Peyer's patch (tissue), 4 donors: ENCODE measurements around the gene PTBP1. TPM values are rescaled to one million over a fixed set of nuclear protein-coding genes. Genes with fewer than 3 reads are reported as not detected.

Experiments used
- DNase-seq, 3 donors: peaks; one replicate each; pipeline ENCODE4 v3.0.0-alpha.2; 2017 to 2019
- H3K27ac ChIP-seq, 4 donors: fragments of 200-600 bp; sonication (generic); one replicate each; pipeline ENCODE4 v1.5.1; 2016 to 2019
- H3K27me3 ChIP-seq, 2 donors: fragments of 200-600 bp; sonication (generic); one replicate each; pipeline ENCODE4 v1.5.1; 2019
- H3K36me3 ChIP-seq, 3 donors: fragments of 200-600 bp; sonication (generic); one replicate each; pipeline ENCODE4 v1.5.1; 2016 to 2019
- H3K4me1 ChIP-seq, 4 donors: fragments of 200-600 bp; sonication (generic); one replicate each; pipeline ENCODE4 v1.5.1; 2016 to 2019
- H3K4me3 ChIP-seq, 4 donors: fragments of 200-600 bp; sonication (generic); 1 replicate in 3 of 4; 2 replicates in 1 of 4; pipeline ENCODE4 v1.5.1; 2016 to 2019; ENCODE audit warnings: mild to moderate bottlenecking in 1 of 4
- H3K9me3 ChIP-seq, 4 donors: fragments of 200-600 bp; sonication (generic); one replicate each; pipeline ENCODE4 v1.5.1; 2016 to 2019; ENCODE audit warnings: mild to moderate bottlenecking in 1 of 4
- CTCF ChIP-seq, 6 experiments: fragments of 450-650 bp in 4 of 6; fragments of 200-600 bp in 2 of 6; sonication (generic) in 1 of 6; IDR thresholded peaks; one replicate each; pipeline ENCODE4 v1.5.1; 2017 to 2019; ENCODE audit warnings: antibody characterized with exemption in 6 of 6, mild to moderate bottlenecking in 3 of 6, moderate library complexity in 1 of 6
- POLR2A ChIP-seq, 2 donors: fragments of 450-650 bp; IDR thresholded peaks; one replicate each; pipeline ENCODE4 v1.5.1; 2017; ENCODE audit warnings: antibody characterized with exemption in 2 of 2, mild to moderate bottlenecking in 2 of 2, moderate library complexity in 2 of 2
- total RNA-seq, 4 donors: library from RNA; depleted of rRNA; stranded (reverse); fragments of >200 nt; gene quantifications; one replicate each; pipeline ENCODE4 v1.1.0, GENCODE V29; 2016

PTBP1 gene
- total RNA-seq, 4 donors from 2014 or later = 173 to 436 (median 229) TPM

DNA sequence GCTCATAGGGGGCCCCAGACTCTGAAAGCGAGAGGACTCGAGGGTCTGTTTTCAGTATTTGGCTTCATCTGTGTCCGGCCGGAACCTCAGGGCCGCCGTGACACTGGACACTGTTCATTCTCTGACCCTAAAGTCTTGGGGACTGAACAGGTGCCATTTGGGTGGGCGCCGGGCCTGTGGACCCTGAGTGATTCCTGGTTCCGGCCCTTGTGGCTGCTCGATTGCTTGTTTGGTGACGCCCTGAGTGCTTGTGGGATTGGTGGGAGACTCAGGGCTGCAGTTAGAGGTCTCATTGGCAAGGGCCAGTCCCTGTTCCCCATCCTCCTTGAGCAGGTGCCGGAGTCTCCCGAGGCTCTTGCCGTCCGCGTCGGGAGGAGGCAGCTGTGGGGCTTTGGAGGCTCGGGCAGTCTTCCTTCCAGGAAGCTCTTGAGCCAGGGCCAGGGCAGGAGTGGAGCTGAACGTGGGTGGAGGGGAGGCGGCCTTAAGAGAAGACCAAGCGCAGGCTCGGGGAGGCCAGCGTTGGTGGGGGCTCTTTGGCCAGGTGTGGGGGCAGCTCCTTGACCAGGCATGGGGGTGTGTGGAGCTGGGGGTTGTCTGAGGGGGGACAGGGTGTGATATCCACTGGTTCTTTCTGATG lies 4.7 kb downstream of the PTBP1 start:
- Histone ChIP-seq H3K4me3 (peak overlapping the region in 3 of 4 donors; percentile 17 to 86 (median 18)), H3K9me3 (peaks cover 0 to 3% (median 0%) of the 10 kb centered on the region in 4 donors), H3K27ac (peak overlapping the region in 3 of 4 donors; percentile 33 to 57 (median 56)), H3K36me3 (peaks cover 3 to 65% (median 7%) of the 10 kb centered on the region in 3 donors), H3K27me3 (no peaks in the 10 kb centered on the region), H3K4me1 (peaks cover 10 to 52% (median 40%) of the 10 kb centered on the region in 4 donors)
- no peak for DNase-seq
- TF ChIP-seq POLR2A (IDR thresholded peaks at IDR 0.05) = no peak
- no peak for TF ChIP-seq CTCF (IDR thresholded peaks at IDR 0.05)

DNA sequence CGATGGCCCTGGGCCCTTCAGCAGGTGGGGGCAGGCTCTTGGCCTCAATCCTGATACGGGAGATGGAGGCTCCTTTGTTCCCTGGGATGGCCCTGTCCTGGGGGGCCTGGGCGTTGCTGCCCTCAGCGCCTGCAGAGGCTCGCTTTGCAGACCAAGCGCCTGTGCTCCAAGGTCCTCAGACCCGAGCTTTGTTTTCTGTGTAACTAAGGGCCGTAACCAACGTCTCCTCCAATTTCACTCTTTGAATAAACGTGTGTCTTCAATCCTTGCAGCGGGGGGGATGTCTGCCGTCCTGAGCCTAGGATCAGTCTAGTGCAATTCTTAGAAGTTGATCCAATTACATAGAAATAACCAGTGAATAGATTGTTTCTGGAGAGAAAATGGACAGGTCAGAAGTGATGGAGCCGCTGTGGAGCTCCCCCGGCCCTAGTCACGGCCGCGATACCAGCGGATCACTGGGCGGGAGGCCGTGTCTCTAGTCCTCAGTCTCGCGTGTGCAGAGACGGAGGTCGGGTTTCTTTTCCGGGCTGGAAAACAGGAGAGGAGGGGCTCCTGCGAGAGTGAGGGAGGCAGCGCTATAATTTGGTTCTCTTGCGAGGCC lies 5.3 kb downstream of the PTBP1 start:
- Histone ChIP-seq H3K27ac (peak overlapping the region in 2 of 4 donors; percentile 8 to 33), H3K4me3 (peak overlapping the region in 1 of 4 donors; percentile 17), H3K4me1 (peaks cover 10 to 52% (median 40%) of the 10 kb centered on the region in 4 donors), H3K9me3 (peaks cover 0 to under 1% (median 0%) of the 10 kb centered on the region in 4 donors), H3K36me3 (peaks cover 3 to 72% (median 7%) of the 10 kb centered on the region in 3 donors), H3K27me3 (no peaks in the 10 kb centered on the region)
- DNase-seq = no peak
- TF ChIP-seq POLR2A (IDR thresholded peaks at IDR 0.05) = no peak
- TF ChIP-seq CTCF (IDR thresholded peaks at IDR 0.05) = no peak

- no peaks in the 10 kb centered on the region for H3K27me3 ChIP-seq
- peaks cover 10 to 52% (median 39%) of the 10 kb centered on the region in 4 donors for H3K4me1 ChIP-seq
- no peak for DNase-seq
- no peak for TF ChIP-seq POLR2A (IDR thresholded peaks at IDR 0.05)
- H3K9me3 ChIP-seq = no peaks in the 10 kb centered on the region
- no peak overlapping the region for H3K4me3 ChIP-seq
- peak overlapping the region in 1 of 4 donors; percentile 33 for H3K27ac ChIP-seq
- peaks cover 3 to 77% (median 7%) of the 10 kb centered on the region in 3 donors for H3K36me3 ChIP-seq
Observed at GRCh38 chr19:803099-803561, 5.9 kb downstream of the PTBP1 start.

GRCh38 chr19:803686-804418 lies 6.6 kb downstream of the PTBP1 start:
- Histone ChIP-seq H3K9me3 (no peaks in the 10 kb centered on the region), H3K27ac (no peak overlapping the region), H3K27me3 (no peaks in the 10 kb centered on the region), H3K4me3 (no peak overlapping the region), H3K4me1 (peaks cover 10 to 50% (median 36%) of the 10 kb centered on the region in 4 donors), H3K36me3 (peaks cover 3 to 84% (median 7%) of the 10 kb centered on the region in 3 donors)
- TF ChIP-seq CTCF (IDR thresholded peaks at IDR 0.05) (no peak), POLR2A (IDR thresholded peaks at IDR 0.05) (no peak)
- no peak for DNase-seq

DNA sequence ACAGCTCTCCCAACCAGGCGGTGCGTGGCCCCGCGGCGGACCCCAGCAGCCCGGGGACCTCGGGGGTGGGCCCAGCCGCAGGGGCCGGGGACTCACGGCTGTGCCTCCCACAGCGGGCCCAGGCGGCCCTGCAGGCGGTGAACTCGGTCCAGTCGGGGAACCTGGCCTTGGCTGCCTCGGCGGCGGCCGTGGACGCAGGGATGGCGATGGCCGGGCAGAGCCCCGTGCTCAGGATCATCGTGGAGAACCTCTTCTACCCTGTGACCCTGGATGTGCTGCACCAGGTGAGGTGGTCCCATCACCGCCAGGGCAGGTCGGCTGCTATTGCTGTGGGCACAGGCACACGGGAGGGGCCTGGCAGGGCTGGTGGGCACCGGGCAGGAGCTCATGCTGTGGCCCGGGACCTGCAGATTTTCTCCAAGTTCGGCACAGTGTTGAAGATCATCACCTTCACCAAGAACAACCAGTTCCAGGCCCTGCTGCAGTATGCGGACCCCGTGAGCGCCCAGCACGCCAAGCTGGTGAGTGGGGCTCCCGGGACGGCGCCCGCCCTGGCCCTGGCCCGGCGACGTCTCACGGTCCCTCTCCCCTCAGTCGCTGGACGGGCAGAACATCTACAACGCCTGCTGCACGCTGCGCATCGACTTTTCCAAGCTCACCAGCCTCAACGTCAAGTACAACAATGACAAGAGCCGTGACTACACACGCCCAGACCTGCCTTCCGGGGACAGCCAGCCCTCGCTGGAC lies 7.3 kb downstream of the PTBP1 start:
- no peak for TF ChIP-seq POLR2A (IDR thresholded peaks at IDR 0.05)
- no peak for TF ChIP-seq CTCF (IDR thresholded peaks at IDR 0.05)
- H3K4me1 ChIP-seq = peaks cover 10 to 43% (median 29%) of the 10 kb centered on the region in 4 donors
- H3K9me3 ChIP-seq = no peaks in the 10 kb centered on the region
- H3K27ac ChIP-seq = no peak overlapping the region
- DNase-seq = no peak
- H3K27me3 ChIP-seq = no peaks in the 10 kb centered on the region
- no peak overlapping the region for H3K4me3 ChIP-seq
- H3K36me3 ChIP-seq = peaks cover 3 to 85% (median 7%) of the 10 kb centered on the region in 3 donors
